ENCODE data around the gene RTN4R.
"Not testable (repeated sequence)": the region's sequence is repeated elsewhere in the genome, so short reads cannot be mapped to it uniquely, and the experiment has no call there.

The RTN4R gene

GRCh38 chr22:20283674-20284066, 15.6 kb upstream of the RTN4R start:
- DNase-seq (ENCODE audit: low read depth), result no peak
- no peak overlapping the region for H3K4me3 ChIP-seq (replicated peaks; ENCODE audit: low read depth, low read length)
- no peak for TF ChIP-seq CTCF (IDR thresholded peaks at IDR 0.05; ENCODE audit: low read length, missing control alignments)

GRCh38 chr22:20282901-20283673, 15.0 kb upstream of the RTN4R start:
- TF ChIP-seq CTCF (IDR thresholded peaks at IDR 0.05; ENCODE audit: low read length, missing control alignments), result no peak
- no peak overlapping the region for H3K4me3 ChIP-seq (replicated peaks; ENCODE audit: low read depth, low read length)
- no peak for DNase-seq (ENCODE audit: low read depth)

GRCh38 chr22:20281891-20282290, 13.8 kb upstream of the RTN4R start:
- no peak for DNase-seq (ENCODE audit: low read depth)
- no peak overlapping the region for H3K4me3 ChIP-seq (replicated peaks; ENCODE audit: low read depth, low read length)
- TF ChIP-seq CTCF (IDR thresholded peaks at IDR 0.05; ENCODE audit: low read length, missing control alignments), result no peak

- not testable (repeated sequence) for DNase-seq (ENCODE audit: low read depth); H3K4me3 ChIP-seq (replicated peaks; ENCODE audit: low read depth, low read length)
Observed at GRCh38 chr22:20281473-20281872, 13.4 kb upstream of the RTN4R start.

GRCh38 chr22:20280866-20281265, 12.7 kb upstream of the RTN4R start:
- TF ChIP-seq CTCF (IDR thresholded peaks at IDR 0.05; ENCODE audit: low read length, missing control alignments), result no peak
- DNase-seq (ENCODE audit: low read depth), result no peak
- no peak overlapping the region for H3K4me3 ChIP-seq (replicated peaks; ENCODE audit: low read depth, low read length)

- H3K4me3 ChIP-seq (replicated peaks; ENCODE audit: low read depth, low read length); DNase-seq (ENCODE audit: low read depth): not testable (repeated sequence)
Observed at GRCh38 chr22:20280163-20280562, 12.0 kb upstream of the RTN4R start.

- DNase-seq (ENCODE audit: low read depth), result no peak
- TF ChIP-seq CTCF (IDR thresholded peaks at IDR 0.05; ENCODE audit: low read length, missing control alignments), result no peak
- H3K4me3 ChIP-seq (replicated peaks; ENCODE audit: low read depth, low read length), result no peak overlapping the region
Observed at GRCh38 chr22:20279662-20280134, 11.6 kb upstream of the RTN4R start.

- not testable (repeated sequence) for H3K4me3 ChIP-seq (replicated peaks; ENCODE audit: low read depth, low read length); DNase-seq (ENCODE audit: low read depth)
Observed at GRCh38 chr22:20278726-20279490, 10.8 kb upstream of the RTN4R start.

GRCh38 chr22:20277936-20278635, 10.0 kb upstream of the RTN4R start:
- not testable (repeated sequence) for H3K4me3 ChIP-seq (replicated peaks; ENCODE audit: low read depth, low read length); DNase-seq (ENCODE audit: low read depth)

Data from fibroblast of pulmonary artery (primary cell).